H1 (cell line): ENCODE data around the gene VPS52. TPM values are rescaled to one million over a fixed set of nuclear protein-coding genes. Genes with fewer than 3 reads are reported as not detected.

Experiments used
- CTCF ChIA-PET: fragments of 300-600 bp; sonication (Branson Sonifier 250); formaldehyde crosslinking; loops from one replicate; lab custom pipeline; 2021; ENCODE audit not compliant: partially characterized antibody; lab: Charles Lee
- POLR2A ChIA-PET: fragments of 300-600 bp; sonication (Branson Sonifier 250); formaldehyde crosslinking; loops from one replicate; lab custom pipeline; 2021; ENCODE audit warnings: inconsistent platforms; ENCODE audit not compliant: partially characterized antibody; lab: Charles Lee
- DNase-seq, 2 experiments: peaks; one replicate each; pipeline versions ENCODE4 v3.0.0 to v3.0.0-alpha.2; 2010 to 2022; ENCODE audit warnings: low spot score in 2 of 2, low read depth in 1 of 2, mixed read lengths in 1 of 2
- FAIRE-seq: peaks from 2 replicates; lab custom pipeline; 2011; peaks lifted over from hg19 to GRCh38; lab: Jason Lieb, UNC
- H2AFZ ChIP-seq: 2 replicates; pipeline ENCODE4 v1.8.1; 2012; ENCODE audit warnings: low read length, inconsistent platforms
- H2AK5ac ChIP-seq: 2 replicates; pipeline ENCODE4 v1.6.1; 2013; ENCODE audit warnings: low read depth, low read length
- H2BK120ac ChIP-seq: replicated peaks from 2 replicates; pipeline ENCODE3; 2013; ENCODE audit warnings: low read depth, low read length, inconsistent platforms
- H2BK12ac ChIP-seq: 2 replicates; pipeline ENCODE4 v1.6.1; 2013; ENCODE audit warnings: low read depth, low read length
- H2BK15ac ChIP-seq: 2 replicates; pipeline ENCODE4 v1.6.1; 2013; ENCODE audit warnings: low read length
- H2BK20ac ChIP-seq: 2 replicates; pipeline ENCODE4 v1.6.1; 2013; ENCODE audit warnings: low read length
- H2BK5ac ChIP-seq: 2 replicates; pipeline ENCODE4 v1.6.1; 2013; ENCODE audit warnings: low read depth, low read length
- H3K14ac ChIP-seq: 2 replicates; pipeline ENCODE4 v1.6.1; 2013; ENCODE audit warnings: inconsistent platforms; ENCODE audit not compliant: insufficient read length
- H3K18ac ChIP-seq: 2 replicates; pipeline ENCODE4 v1.6.1; 2013; ENCODE audit warnings: low read length; ENCODE audit errors: extremely low read depth
- H3K23ac ChIP-seq: 2 replicates; pipeline ENCODE4 v1.6.1; 2013; ENCODE audit warnings: inconsistent platforms; ENCODE audit not compliant: insufficient read length
- H3K23me2 ChIP-seq: 2 replicates; pipeline ENCODE4 v1.6.1; 2013; ENCODE audit warnings: low read depth, low read length
- H3K27ac ChIP-seq: 2 replicates; pipeline ENCODE4 v1.6.1; 2011; ENCODE audit warnings: low read depth, low read length, inconsistent platforms
- H3K27me3 ChIP-seq, 4 experiments: replicated peaks in 1 of 4; 1 replicate in 1 of 4; 2 replicates in 3 of 4; pipeline versions ENCODE4 v1.6.1 to v1.8.1; 2011 to 2013; ENCODE audit warnings: low read length in 3 of 4, mild to moderate bottlenecking in 3 of 4, inconsistent platforms in 2 of 4, mixed read lengths in 2 of 4, moderate library complexity in 1 of 4; ENCODE audit not compliant: control insufficient read depth in 3 of 4, insufficient read depth in 3 of 4; ENCODE audit errors: extremely low read depth in 1 of 4
- H3K36me3 ChIP-seq, 4 experiments: 2 replicates each; pipeline versions ENCODE4 v1.6.1 to v1.8.1; 2011 to 2013; ENCODE audit warnings: mild to moderate bottlenecking in 4 of 4, low read length in 3 of 4, moderate library complexity in 2 of 4, control low read depth in 1 of 4, inconsistent platforms in 1 of 4; ENCODE audit not compliant: insufficient read depth in 4 of 4, control insufficient read depth in 2 of 4
- H3K4ac ChIP-seq: replicated peaks from 2 replicates; pipeline ENCODE3; 2013; ENCODE audit warnings: low read length, low read depth, mixed read lengths, inconsistent platforms; ENCODE audit not compliant: insufficient read length
- H3K4me1 ChIP-seq, 4 experiments: replicated peaks in 1 of 4; 1 replicate in 1 of 4; 2 replicates in 3 of 4; pipeline versions ENCODE4 v1.6.1 to v1.8.1; 2011 to 2013; ENCODE audit warnings: low read length in 3 of 4, inconsistent platforms in 2 of 4, mixed read lengths in 1 of 4; ENCODE audit not compliant: insufficient read depth in 4 of 4, control insufficient read depth in 3 of 4
- H3K4me2 ChIP-seq, 2 experiments: 2 replicates each; pipeline versions ENCODE4 v1.6.1 to v1.8.1; 2011 to 2013; ENCODE audit warnings: low read depth in 2 of 2, low read length in 2 of 2, control low read depth in 1 of 2, inconsistent platforms in 1 of 2, mild to moderate bottlenecking in 1 of 2; ENCODE audit not compliant: insufficient read depth in 1 of 2
- H3K4me3 ChIP-seq, 4 experiments: fragments of 200-600, 300-600 bp in 1 of 4; sonication (generic), shearing (Covaris generic), sonication (Bioruptor Twin) in 1 of 4; 2 replicates each; pipeline versions ENCODE4 v1.5.1 to v1.8.1; 2011 to 2016; ENCODE audit warnings: low read length in 4 of 4, low read depth in 3 of 4, control low read depth in 2 of 4, inconsistent platforms in 2 of 4, mild to moderate bottlenecking in 2 of 4, mixed read lengths in 1 of 4, moderate library complexity in 1 of 4; ENCODE audit not compliant: insufficient read depth in 2 of 4; ENCODE audit errors: extremely low read depth in 1 of 4
- H3K56ac ChIP-seq: replicated peaks from 2 replicates; pipeline ENCODE3; 2013; ENCODE audit warnings: low read depth, mild to moderate bottlenecking, mixed read lengths, low read length, inconsistent platforms; ENCODE audit not compliant: insufficient read length
- H3K79me1 ChIP-seq: 2 replicates; pipeline ENCODE4 v1.6.1; 2013; ENCODE audit warnings: low read depth, low read length, control low read depth
- H3K79me2 ChIP-seq, 2 experiments: 2 replicates each; pipeline versions ENCODE4 v1.6.1 to v1.8.1; 2012 to 2013; ENCODE audit warnings: low read length in 2 of 2, mild to moderate bottlenecking in 2 of 2, inconsistent platforms in 1 of 2; ENCODE audit not compliant: insufficient read depth in 2 of 2, control insufficient read depth in 1 of 2
- H3K9ac ChIP-seq, 4 experiments: replicated peaks in 1 of 4; 1 replicate in 1 of 4; 2 replicates in 3 of 4; pipeline versions ENCODE4 v1.6.1 to v1.8.1; 2011 to 2013; ENCODE audit warnings: low read depth in 3 of 4, low read length in 3 of 4, control low read depth in 2 of 4, mild to moderate bottlenecking in 2 of 4, moderate library complexity in 2 of 4, inconsistent platforms in 1 of 4; ENCODE audit errors: extremely low read depth in 1 of 4
- H3K9me3 ChIP-seq, 2 experiments: 2 replicates each; pipeline versions ENCODE4 v1.6.1 to v1.8.1; 2012 to 2013; ENCODE audit warnings: mild to moderate bottlenecking in 2 of 2, moderate library complexity in 2 of 2, control low read depth in 1 of 2, inconsistent platforms in 1 of 2, low read depth in 1 of 2, low read length in 1 of 2, mixed read lengths in 1 of 2; ENCODE audit not compliant: insufficient read depth in 2 of 2
- H4K20me1 ChIP-seq, 2 experiments: replicated peaks in 1 of 2; 2 replicates each; pipeline versions ENCODE3 to v1.8.1; 2011 to 2013; ENCODE audit warnings: inconsistent platforms in 2 of 2, low read length in 2 of 2, mild to moderate bottlenecking in 1 of 2; ENCODE audit not compliant: insufficient read depth in 2 of 2, control insufficient read depth in 1 of 2
- H4K5ac ChIP-seq: 2 replicates; pipeline ENCODE4 v1.6.1; 2013; ENCODE audit warnings: low read length, low read depth, mixed read lengths, inconsistent platforms; ENCODE audit not compliant: insufficient read length
- H4K8ac ChIP-seq: 2 replicates; pipeline ENCODE4 v1.8.0; 2013; ENCODE audit warnings: mild to moderate bottlenecking, moderate library complexity, low read length, inconsistent platforms; ENCODE audit not compliant: insufficient read depth; ENCODE audit errors: extremely low read depth
- H4K91ac ChIP-seq: replicated peaks from 2 replicates; pipeline ENCODE3; 2013; ENCODE audit warnings: low read length, mixed read lengths, inconsistent platforms; ENCODE audit not compliant: insufficient read length
- CREB1 ChIP-seq: IDR thresholded peaks from 2 replicates; pipeline ENCODE4 v1.6.1; 2012; ENCODE audit warnings: inconsistent platforms
- EGR1 ChIP-seq: IDR thresholded peaks from 2 replicates; pipeline ENCODE4 v1.6.1; 2011; ENCODE audit warnings: low read depth, low read length, borderline replicate concordance
- GABPA ChIP-seq: IDR thresholded peaks from 2 replicates; pipeline ENCODE4 v1.6.1; 2011; ENCODE audit warnings: mild to moderate bottlenecking, low read length, moderate library complexity, borderline replicate concordance; ENCODE audit not compliant: insufficient read depth
- MAFK ChIP-seq: IDR thresholded peaks from 2 replicates; pipeline ENCODE4 v1.6.1; 2012; ENCODE audit warnings: low read depth, mild to moderate bottlenecking, improper control_type of control experiment, low read length
- POLR2A ChIP-seq, 2 experiments: IDR thresholded peaks; 1 replicate in 1 of 2; 2 replicates in 1 of 2; pipeline ENCODE4 v1.6.1; 2011; ENCODE audit warnings: low read depth in 2 of 2, low read length in 2 of 2, mild to moderate bottlenecking in 2 of 2; ENCODE audit errors: control extremely low read depth in 1 of 2
- RFX5 ChIP-seq: IDR thresholded peaks from 2 replicates; pipeline ENCODE4 v1.6.1; 2011; ENCODE audit warnings: low read depth, low read length, improper control_type of control experiment, borderline replicate concordance
- SIRT6 ChIP-seq: IDR thresholded peaks from one replicate; pipeline ENCODE4 v1.7.1; 2012; ENCODE audit warnings: low read length, inconsistent platforms
- SRF ChIP-seq: IDR thresholded peaks from 2 replicates; pipeline ENCODE4 v1.6.1; 2011; ENCODE audit warnings: mild to moderate bottlenecking, low read depth, low read length, moderate library complexity
- YY1 ChIP-seq: IDR thresholded peaks from 2 replicates; pipeline ENCODE4 v1.6.1; 2011; ENCODE audit warnings: low read depth, mild to moderate bottlenecking, low read length
- WGBS, 2 experiments: shearing (Covaris generic) in 1 of 2; methylation state at CpG; one replicate each; pipeline versions ENCODE4 v1.1.6 to v1.1.7; 2013 to 2015; ENCODE audit warnings: low lambda C conversion rate in 2 of 2, mixed read lengths in 2 of 2, inconsistent platforms in 1 of 2, low coverage in 1 of 2, missing lambda C conversion rate in 1 of 2; ENCODE audit not compliant: insufficient replicate concordance in 2 of 2, insufficient coverage in 1 of 2, insufficient read length in 1 of 2; ENCODE audit errors: extremely low coverage in 1 of 2, missing lambda C conversion rate in 1 of 2; 5-methylcytosine and 5-hydroxymethylcytosine counted together
- polyA plus RNA-seq, 7 experiments: library from polyadenylated mRNA; depleted of rRNA in 3 of 7; stranded (reverse) in 5 of 7; unstranded in 2 of 7; fragments of >200 nt in 5 of 7; fragments of 200-250 nt in 2 of 7; gene quantifications; 1 replicate in 5 of 7; 2 replicates in 1 of 7; 4 replicates in 1 of 7; pipeline versions ENCODE4 v1.2.1 to v1.2.3, GENCODE V29; 2011 to 2013; ENCODE audit warnings: missing spikeins in 2 of 7, mixed read lengths in 2 of 7
- total RNA-seq: library from RNA; stranded (reverse); fragmentation: NEBNext Ultra II Directional; extraction: Animal tissue kit (Norgen Biotek cat#: 25700); gene quantifications from 2 replicates; pipeline ENCODE4 v1.2.1, GENCODE V29; 2021

Gene VPS52
- total and polyA plus RNA-seq, 2 of the 8 experiments (the other 6 are each of a cell fraction or from before 2014, with no cell fraction given): 36.5 to 86.3 TPM

DNA sequence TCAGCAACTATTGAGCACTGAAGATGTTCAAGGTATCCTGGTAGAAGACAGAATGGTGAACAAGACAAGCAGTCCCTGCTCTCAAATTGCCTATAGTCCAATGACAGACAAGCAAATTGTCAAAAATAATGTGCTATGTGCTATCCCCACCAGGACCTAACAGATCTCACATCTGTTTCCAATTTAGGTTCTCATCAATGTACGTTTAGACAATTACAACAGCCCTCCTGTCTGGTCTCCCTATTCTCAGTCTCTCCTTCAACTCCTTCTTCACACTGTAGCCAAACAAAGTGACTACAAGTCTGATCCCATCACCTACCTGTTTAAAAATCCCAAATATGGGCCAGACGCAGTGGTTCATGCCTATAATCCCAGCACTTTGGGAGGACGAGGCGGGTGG is 34.7 kb upstream of the VPS52 start:
- H3K27me3 ChIP-seq: no peaks in the 10 kb centered on the region
- no peak overlapping the region for H3K4me2 ChIP-seq
- no peaks in the 10 kb centered on the region for H3K23me2 ChIP-seq
- H3K27ac ChIP-seq: no peak overlapping the region
- no peaks in the 10 kb centered on the region for H3K4me1 ChIP-seq
- POLR2A ChIA-PET: interaction anchor here (0.7 to 1.3 kb wide), 3 partner anchors 25 to 35 kb away, joined by 3 to 5 read pairs (median 4); partner anchors contain the start of genes RPS18 and VPS52
- H3K36me3 ChIP-seq: no peaks in the 10 kb centered on the region; a peak in 2 of 8 replicates
- H2AFZ ChIP-seq: no peak overlapping the region
- H3K9me3 ChIP-seq: no peaks in the 10 kb centered on the region
- no peak overlapping the region for H4K91ac ChIP-seq
- H2BK120ac ChIP-seq: no peak overlapping the region
- no peak overlapping the region for H3K4me3 ChIP-seq
- peaks cover 0 to 4% of the 10 kb centered on the region in 2 experiments for H4K20me1 ChIP-seq
- no peak overlapping the region for H2BK20ac ChIP-seq
- H4K8ac ChIP-seq: no peak overlapping the region
- DNase-seq (no peak), FAIRE-seq (no peak)
- no peak overlapping the region for H2BK5ac ChIP-seq
- no peak overlapping the region for H3K4ac ChIP-seq
- no peak overlapping the region for H3K14ac ChIP-seq
- H3K9ac ChIP-seq: no peak overlapping the region
- no peak overlapping the region for H2BK12ac ChIP-seq
- peaks cover 0 to 6% of the 10 kb centered on the region in 2 experiments; a peak in 2 of 4 replicates for H3K79me2 ChIP-seq
- no peak overlapping the region for H3K23ac ChIP-seq
- H2AK5ac ChIP-seq: no peak overlapping the region
- H2BK15ac ChIP-seq: no peak overlapping the region
- H3K56ac ChIP-seq: no peak overlapping the region
- 0 out of 2 replicates have a peak, but pooled peaks cover 3% of the 10 kb centered on the region for H3K79me1 ChIP-seq
- WGBS, 2 experiments: 91% methylated on average over 4 of the region's 4 CpGs; no CpG with 5 or more reads in 1 of the 2 experiments
- CTCF ChIA-PET: no interaction called here
- TF ChIP-seq SRF: no peak
- no peak for TF ChIP-seq SIRT6
- no peak for TF ChIP-seq RFX5
- TF ChIP-seq GABPA: no peak
- TF ChIP-seq POLR2A (IDR thresholded peaks at IDR 0.05; ENCODE audit: control extremely low read depth in 1 of 2, low read depth in 2 of 2, low read length in 2 of 2): no peak
- no peak for TF ChIP-seq CREB1
- no peak for TF ChIP-seq EGR1
- no peak for TF ChIP-seq YY1
- no peak for TF ChIP-seq MAFK
- no peak overlapping the region for H3K18ac ChIP-seq
- H4K5ac ChIP-seq: no peak overlapping the region
